ENCODE measurements around the gene GABBR2. TPM values are rescaled to one million over a fixed set of nuclear protein-coding genes. Genes with fewer than 3 reads are reported as not detected.

GABBR2 gene
- 0.24 TPM for total RNA-seq
- long read RNA-seq, full-length matches to known transcripts = 1 of 1 reads
- long read RNA-seq, partial matches to known transcripts = 0 of 1 reads
- long read RNA-seq, other reads (novel, unspliced or antisense) = 0 of 1 reads

DNA sequence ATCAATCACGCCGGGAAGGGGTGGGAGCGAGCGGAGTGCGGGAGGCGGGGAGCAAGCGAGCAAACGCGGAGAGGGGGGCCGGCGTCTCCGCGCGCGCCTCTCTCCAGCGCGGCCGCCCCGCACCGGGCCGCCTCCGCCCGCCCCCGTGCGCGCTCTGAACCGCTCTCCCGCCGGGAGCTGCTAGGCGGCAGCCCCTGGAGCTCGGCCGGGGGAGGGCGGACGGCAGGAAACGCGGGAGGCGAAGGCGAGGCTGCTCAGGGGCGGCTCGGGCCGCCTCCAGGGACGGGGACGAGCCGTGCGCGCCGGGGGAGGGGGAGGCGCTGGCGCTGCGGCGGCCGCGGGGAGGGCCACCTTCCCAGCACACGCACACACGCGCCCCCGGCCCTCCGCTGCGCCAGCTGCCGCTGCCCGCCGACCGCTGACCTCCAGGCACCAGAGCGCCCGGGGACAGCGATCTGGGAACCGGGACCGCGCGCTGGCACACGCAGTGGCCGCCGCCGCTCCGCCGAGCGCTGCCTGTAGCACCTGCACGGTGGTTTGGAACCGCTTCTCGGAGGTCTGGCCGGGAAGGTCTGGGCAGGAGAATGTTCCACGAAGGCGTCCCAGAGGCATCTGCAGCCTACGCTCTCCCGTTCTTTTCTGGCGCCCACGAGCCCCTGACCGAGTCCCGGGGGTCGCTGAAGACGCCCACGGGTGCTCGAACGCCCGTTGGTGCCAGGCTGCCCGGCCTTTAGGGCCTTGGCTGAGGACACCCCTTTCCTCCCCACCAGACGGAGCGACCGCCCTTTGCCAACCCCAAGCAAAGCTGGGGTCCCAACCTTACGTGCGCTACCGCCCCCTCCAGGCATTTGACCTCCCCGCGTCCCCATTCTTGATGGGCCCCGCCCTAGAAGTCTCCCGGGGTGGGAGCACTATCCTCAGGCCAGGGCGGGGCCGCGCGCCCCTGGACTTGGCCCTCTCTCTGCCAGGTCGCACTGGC, at the start of gene GABBR2:
TSS of gene GABBR2 (minus strand) at position 3 of the 979 bp plus-strand sequence. CDS start 198 bp downstream, outside the sequence.
- Histone ChIP-seq H3K4me3 (peak within 1 kb of the TSS; percentile 25), H3K27ac (no peak within 1 kb of the TSS), H3K36me3 (no peaks in the 10 kb centered on the region), H3K27me3 (ENCODE audit: low read depth) (peaks cover 79% of the 10 kb centered on the region), H3K9me3 (no peaks in the 10 kb centered on the region), H3K4me1 (peaks cover 6% of the 10 kb centered on the region)
- DNase-seq (no peak), ATAC-seq (no peak)
- intact Hi-C loops (cut with DNase I) = no loop called here
- TF ChIP-seq CTCF (IDR thresholded peaks at IDR 0.05) = no peak

- ATAC-seq (no peak), DNase-seq (no peak)
- Histone ChIP-seq H3K27ac (no peak overlapping the region), H3K36me3 (peaks cover 26% of the 10 kb centered on the region), H3K4me3 (no peak overlapping the region), H3K27me3 (ENCODE audit: low read depth) (no peaks in the 10 kb centered on the region), H3K4me1 (no peaks in the 10 kb centered on the region), H3K9me3 (no peaks in the 10 kb centered on the region)
- intact Hi-C loops (cut with DNase I) = no loop called here
- TF ChIP-seq CTCF (IDR thresholded peaks at IDR 0.05) = no peak
Measured at GRCh38 chr9:98755006-98755618, 46.4 kb upstream of the GABBR2 start.

DNA sequence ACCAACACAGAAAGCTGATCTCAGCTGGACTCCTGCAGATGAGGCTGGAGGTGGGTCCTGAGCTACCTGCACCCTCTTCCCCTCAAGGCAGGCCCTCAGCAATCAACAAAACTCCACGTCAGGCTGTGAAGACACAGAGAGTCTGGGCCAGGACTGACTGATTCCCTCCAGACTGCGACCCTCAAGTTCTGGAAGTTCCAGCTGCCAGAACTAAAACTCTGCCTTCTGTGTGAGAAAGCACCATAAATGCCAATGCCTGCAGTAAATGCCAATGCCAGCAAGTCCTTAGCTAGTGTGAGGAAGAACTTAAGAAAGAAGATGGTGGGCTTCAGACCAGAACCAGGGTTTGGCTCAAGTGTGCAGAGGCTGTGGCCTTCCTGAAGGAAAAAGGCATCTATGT, 42.5 kb upstream of the GABBR2 start:
- DNase-seq (no peak), ATAC-seq (no peak)
- intact Hi-C loops (cut with DNase I) = no loop called here
- no peak overlapping the region for H3K27ac ChIP-seq
- peaks cover 26% of the 10 kb centered on the region for H3K36me3 ChIP-seq
- no peak overlapping the region for H3K4me3 ChIP-seq
- TF ChIP-seq CTCF (IDR thresholded peaks at IDR 0.05) = no peak
- no peaks in the 10 kb centered on the region for H3K9me3 ChIP-seq
- no peaks in the 10 kb centered on the region for H3K4me1 ChIP-seq
- H3K27me3 ChIP-seq (ENCODE audit: low read depth) = no peaks in the 10 kb centered on the region

- H3K4me3 ChIP-seq = no peak overlapping the region
- no peaks in the 10 kb centered on the region for H3K4me1 ChIP-seq
- no peak for TF ChIP-seq CTCF (IDR thresholded peaks at IDR 0.05)
- ATAC-seq = no peak
- DNase-seq = no peak
- H3K9me3 ChIP-seq = no peaks in the 10 kb centered on the region
- peaks cover 24% of the 10 kb centered on the region for H3K36me3 ChIP-seq
- H3K27me3 ChIP-seq (ENCODE audit: low read depth) = no peaks in the 10 kb centered on the region
- intact Hi-C loops (cut with DNase I) = no loop called here
- no peak overlapping the region for H3K27ac ChIP-seq
Measured at GRCh38 chr9:98750364-98751060, 41.8 kb upstream of the GABBR2 start.

GRCh38 chr9:98747476-98747875, 38.7 kb upstream of the GABBR2 start:
- TF ChIP-seq CTCF (IDR thresholded peaks at IDR 0.05) = no peak
- Histone ChIP-seq H3K27me3 (ENCODE audit: low read depth) (no peaks in the 10 kb centered on the region), H3K36me3 (peaks cover 33% of the 10 kb centered on the region), H3K27ac (no peak overlapping the region), H3K4me1 (no peaks in the 10 kb centered on the region), H3K9me3 (no peaks in the 10 kb centered on the region), H3K4me3 (no peak overlapping the region)
- intact Hi-C loops (cut with DNase I) = no loop called here
- no peak for ATAC-seq
- DNase-seq = no peak

All from lower lobe of right lung (tissue), 2 donors.